ENCODE data around the gene CD300LG.

- TF ChIP-seq EZH2 (IDR thresholded peaks at IDR 0.05; ENCODE audit: borderline replicate concordance) = no peak
- TF ChIP-seq, protein P1, sequence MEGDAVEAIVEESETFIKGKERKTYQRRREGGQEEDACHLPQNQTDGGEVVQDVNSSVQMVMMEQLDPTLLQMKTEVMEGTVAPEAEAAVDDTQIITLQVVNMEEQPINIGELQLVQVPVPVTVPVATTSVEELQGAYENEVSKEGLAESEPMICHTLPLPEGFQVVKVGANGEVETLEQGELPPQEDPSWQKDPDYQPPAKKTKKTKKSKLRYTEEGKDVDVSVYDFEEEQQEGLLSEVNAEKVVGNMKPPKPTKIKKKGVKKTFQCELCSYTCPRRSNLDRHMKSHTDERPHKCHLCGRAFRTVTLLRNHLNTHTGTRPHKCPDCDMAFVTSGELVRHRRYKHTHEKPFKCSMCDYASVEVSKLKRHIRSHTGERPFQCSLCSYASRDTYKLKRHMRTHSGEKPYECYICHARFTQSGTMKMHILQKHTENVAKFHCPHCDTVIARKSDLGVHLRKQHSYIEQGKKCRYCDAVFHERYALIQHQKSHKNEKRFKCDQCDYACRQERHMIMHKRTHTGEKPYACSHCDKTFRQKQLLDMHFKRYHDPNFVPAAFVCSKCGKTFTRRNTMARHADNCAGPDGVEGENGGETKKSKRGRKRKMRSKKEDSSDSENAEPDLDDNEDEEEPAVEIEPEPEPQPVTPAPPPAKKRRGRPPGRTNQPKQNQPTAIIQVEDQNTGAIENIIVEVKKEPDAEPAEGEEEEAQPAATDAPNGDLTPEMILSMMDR (IDR thresholded peaks at IDR 0.05; ENCODE audit: poor library complexity) = no peak
- no peak for TF ChIP-seq EZH2phosphoT487 (IDR thresholded peaks at IDR 0.05; ENCODE audit: low read depth, severe bottlenecking, unreplicated experiment)
Observed at GRCh38 chr17:43877031-43877430, 30.1 kb downstream of the CD300LG start.
